Glutamatergic neuron (in vitro differentiated cells): ENCODE data around the gene RAI1. TPM values are rescaled to one million over a fixed set of nuclear protein-coding genes. Genes with fewer than 3 reads are reported as not detected.

ENCODE experiments used
- DNase-seq: peaks from one replicate; pipeline ENCODE4 v3.0.0; 2022
- H3K27ac Mint-ChIP-seq: one replicate; pipeline ENCODE4 v1.8.0; 2020; ENCODE audit warnings: mild to moderate bottlenecking, mixed read lengths, inconsistent platforms; ENCODE audit not compliant: unreplicated experiment
- H3K27me3 Mint-ChIP-seq: one replicate; pipeline ENCODE4 v1.8.0; 2020; ENCODE audit warnings: mild to moderate bottlenecking, moderate library complexity, mixed read lengths, inconsistent platforms; ENCODE audit not compliant: unreplicated experiment
- H3K36me3 Mint-ChIP-seq: one replicate; pipeline ENCODE4 v1.8.0; 2020; ENCODE audit warnings: mild to moderate bottlenecking, mixed read lengths, inconsistent platforms; ENCODE audit not compliant: unreplicated experiment
- H3K4me1 Mint-ChIP-seq: one replicate; pipeline ENCODE4 v1.8.0; 2020; ENCODE audit warnings: mild to moderate bottlenecking, low read depth, mixed read lengths, inconsistent platforms; ENCODE audit not compliant: unreplicated experiment
- H3K4me3 Mint-ChIP-seq: one replicate; pipeline ENCODE4 v1.8.0; 2020; ENCODE audit warnings: mild to moderate bottlenecking, mixed read lengths, inconsistent platforms; ENCODE audit not compliant: unreplicated experiment
- H3K9me3 Mint-ChIP-seq: one replicate; pipeline ENCODE4 v1.8.0; 2020; ENCODE audit warnings: mild to moderate bottlenecking, moderate library complexity, mixed read lengths, inconsistent platforms; ENCODE audit not compliant: unreplicated experiment
- total RNA-seq: library from RNA; stranded (reverse); fragmentation: NEBNext Ultra II Directional; extraction: Animal tissue kit (Norgen Biotek cat#: 25700); gene quantifications from one replicate; pipeline ENCODE4 v1.2.1, GENCODE V29; 2021; ENCODE audit not compliant: unreplicated experiment
- TF ChIP-seq, protein P1 (sequence below): fragments of 200-600 bp; sonication (generic); IDR thresholded peaks from one replicate; pipeline ENCODE4 v1.5.0; 2021; ENCODE audit not compliant: partially characterized antibody, unreplicated experiment

Gene RAI1
- total RNA-seq, 1 donor from 2014 or later = 70.2 TPM

DNA sequence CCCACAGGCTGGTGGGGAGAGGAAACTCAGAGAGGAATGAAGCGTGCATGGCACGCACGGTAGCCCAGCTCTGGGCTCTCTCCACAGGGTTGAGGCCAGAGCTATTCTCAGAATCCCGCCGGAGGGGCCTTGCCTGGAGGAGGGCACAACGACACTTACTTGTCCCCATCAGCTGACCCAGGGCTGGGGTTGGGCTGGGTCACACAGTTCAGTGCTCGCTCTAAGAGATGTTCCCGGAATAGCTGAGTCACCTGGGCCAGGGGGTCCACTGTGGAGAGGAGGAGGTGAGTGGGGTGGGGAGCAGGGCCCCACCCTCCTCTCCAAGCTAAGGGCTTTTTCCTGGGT lies 133.8 kb downstream of the RAI1 start:
- DNase-seq = no peak
- H3K9me3 Mint-ChIP-seq = peaks cover 31% of the 10 kb centered on the region
- peak overlapping the region; percentile 85 for H3K27ac Mint-ChIP-seq
- H3K4me1 Mint-ChIP-seq = peaks cover 27% of the 10 kb centered on the region
- no peak overlapping the region for H3K4me3 Mint-ChIP-seq
- TF ChIP-seq, protein P1, sequence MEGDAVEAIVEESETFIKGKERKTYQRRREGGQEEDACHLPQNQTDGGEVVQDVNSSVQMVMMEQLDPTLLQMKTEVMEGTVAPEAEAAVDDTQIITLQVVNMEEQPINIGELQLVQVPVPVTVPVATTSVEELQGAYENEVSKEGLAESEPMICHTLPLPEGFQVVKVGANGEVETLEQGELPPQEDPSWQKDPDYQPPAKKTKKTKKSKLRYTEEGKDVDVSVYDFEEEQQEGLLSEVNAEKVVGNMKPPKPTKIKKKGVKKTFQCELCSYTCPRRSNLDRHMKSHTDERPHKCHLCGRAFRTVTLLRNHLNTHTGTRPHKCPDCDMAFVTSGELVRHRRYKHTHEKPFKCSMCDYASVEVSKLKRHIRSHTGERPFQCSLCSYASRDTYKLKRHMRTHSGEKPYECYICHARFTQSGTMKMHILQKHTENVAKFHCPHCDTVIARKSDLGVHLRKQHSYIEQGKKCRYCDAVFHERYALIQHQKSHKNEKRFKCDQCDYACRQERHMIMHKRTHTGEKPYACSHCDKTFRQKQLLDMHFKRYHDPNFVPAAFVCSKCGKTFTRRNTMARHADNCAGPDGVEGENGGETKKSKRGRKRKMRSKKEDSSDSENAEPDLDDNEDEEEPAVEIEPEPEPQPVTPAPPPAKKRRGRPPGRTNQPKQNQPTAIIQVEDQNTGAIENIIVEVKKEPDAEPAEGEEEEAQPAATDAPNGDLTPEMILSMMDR = no peak
- peaks cover 38% of the 10 kb centered on the region for H3K27me3 Mint-ChIP-seq
- H3K36me3 Mint-ChIP-seq = no peaks in the 10 kb centered on the region

DNA sequence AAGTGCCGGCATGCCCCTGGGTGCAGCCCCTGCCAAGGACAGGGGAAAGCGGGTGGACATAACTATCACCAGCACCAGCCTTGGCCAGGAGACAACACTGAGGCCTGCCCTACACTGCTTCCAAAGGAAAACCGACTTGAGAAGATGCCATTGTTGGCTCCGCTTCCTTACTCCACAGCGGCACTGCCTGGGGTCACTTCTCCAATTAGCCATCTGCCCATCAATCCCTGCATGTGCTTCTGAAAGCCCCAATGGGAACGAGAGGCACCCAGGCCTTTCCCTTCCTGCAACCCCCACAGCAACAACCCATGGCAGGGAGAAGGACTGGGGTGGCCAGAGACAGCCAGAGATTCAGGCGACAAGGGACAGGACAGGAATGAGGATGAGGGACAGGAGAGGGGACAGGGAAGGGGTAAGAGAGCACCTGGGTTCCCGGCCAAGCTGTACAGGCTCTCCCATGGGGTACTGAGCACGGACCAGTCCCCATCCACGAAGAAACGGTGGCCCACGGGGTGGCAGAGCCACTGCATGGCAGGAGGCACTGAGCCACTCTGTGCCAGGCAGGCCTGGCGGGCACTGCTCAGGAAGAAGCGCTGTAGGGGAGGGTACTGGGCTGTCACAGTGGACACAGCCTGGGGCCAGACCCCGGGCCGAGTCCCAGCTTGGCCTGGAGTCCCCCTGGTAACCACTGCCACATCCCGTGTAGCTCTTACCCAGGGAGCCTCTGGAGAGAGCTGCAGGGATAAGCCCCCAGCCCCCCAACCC lies 134.4 kb downstream of the RAI1 start:
- Mint-ChIP-seq H3K36me3 (no peaks in the 10 kb centered on the region), H3K27ac (peak overlapping the region; percentile 85), H3K27me3 (peaks cover 33% of the 10 kb centered on the region), H3K4me3 (peak overlapping the region; percentile 47), H3K4me1 (peaks cover 29% of the 10 kb centered on the region), H3K9me3 (peaks cover 33% of the 10 kb centered on the region)
- DNase-seq = no peak
- TF ChIP-seq, protein P1 = no peak

DNA sequence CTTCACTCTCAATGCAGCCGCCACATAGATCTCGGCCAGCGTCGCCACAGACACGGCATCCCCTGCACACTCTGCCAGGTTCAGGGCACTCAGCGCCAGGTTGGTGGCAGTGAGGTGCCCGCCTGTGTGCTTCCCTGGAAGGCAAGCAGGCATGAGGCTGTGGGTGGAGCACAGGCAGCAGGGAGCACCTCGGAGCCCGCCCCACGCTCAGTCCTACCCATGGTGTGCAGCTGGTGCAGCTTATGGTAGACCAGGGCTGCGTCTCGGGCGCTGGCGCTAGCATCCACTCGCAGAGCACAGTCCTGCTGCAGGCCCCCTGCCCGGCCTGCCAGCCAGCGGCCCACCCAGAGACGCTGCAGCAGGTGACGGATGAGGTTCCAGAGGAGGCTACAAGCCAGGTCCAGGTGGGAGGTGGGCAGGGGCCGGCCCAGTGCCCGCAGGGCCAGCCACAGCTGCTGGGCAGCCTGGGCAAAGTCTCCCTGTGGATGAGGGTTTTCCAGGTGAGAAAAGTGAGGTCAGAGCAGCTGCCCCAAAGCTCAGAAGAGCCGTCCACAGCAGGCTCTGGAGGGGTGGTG lies 135.1 kb downstream of the RAI1 start:
- TF ChIP-seq, protein P1 = no peak
- H3K27me3 Mint-ChIP-seq = peaks cover 29% of the 10 kb centered on the region
- no peak overlapping the region for H3K4me3 Mint-ChIP-seq
- no peaks in the 10 kb centered on the region for H3K36me3 Mint-ChIP-seq
- DNase-seq = no peak
- H3K27ac Mint-ChIP-seq = no peak overlapping the region
- peaks cover 33% of the 10 kb centered on the region for H3K4me1 Mint-ChIP-seq
- H3K9me3 Mint-ChIP-seq = peaks cover 32% of the 10 kb centered on the region

DNA sequence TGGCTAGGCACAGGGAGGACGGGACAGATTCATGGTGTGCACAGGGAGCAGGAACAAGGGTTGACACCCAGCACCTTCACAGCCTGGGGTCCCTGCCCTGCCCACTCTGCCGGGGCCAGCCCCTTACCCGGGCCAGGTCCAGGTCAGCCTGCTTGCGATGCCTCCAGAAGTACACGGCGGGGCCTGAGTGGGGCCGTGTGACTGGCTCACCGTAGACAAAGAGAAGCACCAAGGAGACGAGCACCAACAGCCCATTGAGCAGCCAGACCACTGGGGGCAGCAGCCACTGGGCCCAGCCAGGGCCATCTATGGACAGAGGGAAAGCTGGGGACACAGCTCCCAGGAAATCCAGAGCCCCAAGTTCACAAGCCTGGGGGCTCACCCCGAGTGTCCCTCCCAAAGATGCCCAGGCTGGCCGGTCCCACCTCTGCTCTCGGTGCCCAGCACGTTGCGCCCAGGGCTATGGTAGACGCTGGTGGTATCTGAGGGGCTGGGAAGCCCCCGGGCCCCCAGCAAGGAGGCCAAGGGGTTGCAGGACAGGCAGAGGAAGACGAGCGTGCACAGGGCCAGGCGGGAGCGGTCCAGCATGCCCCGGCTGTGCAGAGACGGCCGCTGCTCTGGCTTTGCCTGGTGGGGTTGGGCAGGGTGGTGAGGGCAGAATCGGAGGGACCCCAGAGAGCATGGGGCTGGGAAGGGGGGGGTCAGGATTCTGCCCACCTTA lies 135.7 kb downstream of the RAI1 start:
- no peak for DNase-seq
- H3K36me3 Mint-ChIP-seq = no peaks in the 10 kb centered on the region
- H3K9me3 Mint-ChIP-seq = peaks cover 29% of the 10 kb centered on the region
- TF ChIP-seq, protein P1 = no peak
- peaks cover 22% of the 10 kb centered on the region for H3K27me3 Mint-ChIP-seq
- no peak overlapping the region for H3K27ac Mint-ChIP-seq
- no peak overlapping the region for H3K4me3 Mint-ChIP-seq
- H3K4me1 Mint-ChIP-seq = peaks cover 29% of the 10 kb centered on the region

DNA sequence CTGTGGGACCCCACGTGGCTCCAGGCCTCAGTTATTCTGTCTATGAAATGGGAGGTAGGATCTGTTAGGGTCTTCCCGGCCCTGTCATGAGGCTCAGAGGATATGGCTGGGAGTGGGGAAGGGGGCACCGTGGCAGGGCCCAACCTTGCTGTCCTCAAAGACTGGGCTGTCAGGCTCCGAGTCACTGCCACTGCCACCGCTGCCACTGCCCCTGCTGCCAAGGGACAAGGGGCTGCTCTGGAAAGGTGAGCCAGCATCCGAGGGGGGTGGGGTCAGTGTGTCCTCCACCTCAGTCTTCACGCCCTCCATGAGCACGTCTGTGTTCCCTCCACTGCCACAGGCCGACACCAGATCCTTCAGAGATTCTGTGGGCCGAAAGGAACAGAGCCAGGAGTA lies 136.3 kb downstream of the RAI1 start:
- Mint-ChIP-seq H3K9me3 (peaks cover 27% of the 10 kb centered on the region), H3K27ac (no peak overlapping the region), H3K36me3 (no peaks in the 10 kb centered on the region), H3K4me3 (no peak overlapping the region), H3K27me3 (peaks cover 19% of the 10 kb centered on the region), H3K4me1 (peaks cover 33% of the 10 kb centered on the region)
- TF ChIP-seq, protein P1 = no peak
- no peak for DNase-seq
